Esophagus squamous epithelium (tissue), 4 donors: ENCODE measurements around the gene OVCA2.

Experiments
- POLR2A ChIP-seq, 4 donors: fragments of 450-650 bp; IDR thresholded peaks; one replicate each; pipeline ENCODE4 v1.6.1; 2017; ENCODE audit warnings: antibody characterized with exemption in 4 of 4, mild to moderate bottlenecking in 4 of 4, moderate library complexity in 3 of 4
- TF ChIP-seq, protein P1 (sequence below), 6 experiments: fragments of 450-650 bp in 4 of 6; fragments of 200-600 bp in 2 of 6; sonication (generic) in 2 of 6; IDR thresholded peaks; one replicate each; pipeline ENCODE4 v1.5.1; 2016 to 2019; ENCODE audit warnings: antibody characterized with exemption in 6 of 6, mild to moderate bottlenecking in 4 of 6, moderate library complexity in 4 of 6

DNA sequence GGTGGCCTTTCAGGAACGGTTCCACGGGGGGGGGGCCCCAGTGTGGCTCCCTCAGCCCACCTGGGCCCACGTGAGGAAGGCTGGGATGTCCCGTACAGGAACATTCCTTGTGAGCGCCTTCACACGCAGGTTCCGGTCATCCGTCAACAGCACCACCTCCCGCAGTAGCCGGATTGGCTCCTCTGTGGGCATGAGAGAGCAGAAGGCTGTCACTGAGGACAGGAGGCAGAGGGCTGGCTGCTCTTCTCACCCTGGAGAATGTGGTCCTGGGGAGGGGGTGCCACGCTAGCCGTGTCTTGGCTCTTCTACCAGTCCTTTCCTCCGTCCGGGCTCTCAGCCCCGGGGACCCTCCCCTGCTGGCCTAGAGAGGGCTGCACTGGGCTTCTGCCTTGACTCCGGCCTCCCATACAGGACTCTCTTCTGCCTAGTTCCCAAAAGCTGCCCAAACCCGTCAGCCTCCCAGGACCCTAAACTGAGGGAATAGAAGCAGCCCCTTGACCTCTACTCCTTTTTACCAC lies 19.7 kb downstream of the OVCA2 start:
- no peak for TF ChIP-seq POLR2A (IDR thresholded peaks at IDR 0.05)
- TF ChIP-seq, protein P1, sequence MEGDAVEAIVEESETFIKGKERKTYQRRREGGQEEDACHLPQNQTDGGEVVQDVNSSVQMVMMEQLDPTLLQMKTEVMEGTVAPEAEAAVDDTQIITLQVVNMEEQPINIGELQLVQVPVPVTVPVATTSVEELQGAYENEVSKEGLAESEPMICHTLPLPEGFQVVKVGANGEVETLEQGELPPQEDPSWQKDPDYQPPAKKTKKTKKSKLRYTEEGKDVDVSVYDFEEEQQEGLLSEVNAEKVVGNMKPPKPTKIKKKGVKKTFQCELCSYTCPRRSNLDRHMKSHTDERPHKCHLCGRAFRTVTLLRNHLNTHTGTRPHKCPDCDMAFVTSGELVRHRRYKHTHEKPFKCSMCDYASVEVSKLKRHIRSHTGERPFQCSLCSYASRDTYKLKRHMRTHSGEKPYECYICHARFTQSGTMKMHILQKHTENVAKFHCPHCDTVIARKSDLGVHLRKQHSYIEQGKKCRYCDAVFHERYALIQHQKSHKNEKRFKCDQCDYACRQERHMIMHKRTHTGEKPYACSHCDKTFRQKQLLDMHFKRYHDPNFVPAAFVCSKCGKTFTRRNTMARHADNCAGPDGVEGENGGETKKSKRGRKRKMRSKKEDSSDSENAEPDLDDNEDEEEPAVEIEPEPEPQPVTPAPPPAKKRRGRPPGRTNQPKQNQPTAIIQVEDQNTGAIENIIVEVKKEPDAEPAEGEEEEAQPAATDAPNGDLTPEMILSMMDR (IDR thresholded peaks at IDR 0.05), result no peak
